Measurements from ENCODE around the gene TCIRG1. TPM values are rescaled to one million over a fixed set of nuclear protein-coding genes. Genes with fewer than 3 reads are reported as not detected.

Gene TCIRG1
- total and polyA plus RNA-seq, 2 of the 13 experiments (the other 11 are each of a cell fraction or from before 2014, with no cell fraction given) = 48.0 to 69.6 TPM

- TF ChIP-seq ZNF17 (CRISPR knock-in tag; IDR thresholded peaks at IDR 0.05) (no peak), CSRNP1 (CRISPR knock-in tag; IDR thresholded peaks at IDR 0.05) (no peak), ZNF281 (CRISPR knock-in tag; IDR thresholded peaks at IDR 0.05; ENCODE audit: borderline replicate concordance) (peak; percentile 49; the same call in 1 of the 2 replicates), HNRNPL (IDR thresholded peaks at IDR 0.05; ENCODE audit: low read depth, low read length) (peak; percentile 93), KLF16 (CRISPR knock-in tag; IDR thresholded peaks at IDR 0.05) (no peak), ADNP (CRISPR knock-in tag; IDR thresholded peaks at IDR 0.05) (no peak), KMT2A (CRISPR knock-in tag; IDR thresholded peaks at IDR 0.05) (peak; percentile 76), ZNF761 (CRISPR knock-in tag; conservative IDR thresholded peaks at IDR 0.05) (no peak; the same call in 1 of the 2 replicates), NCOA5 (CRISPR knock-in tag; IDR thresholded peaks at IDR 0.05) (no peak), SATB2 (CRISPR knock-in tag; IDR thresholded peaks at IDR 0.05) (0 out of 2 replicates have a peak, but pooled peaks have one; percentile 69), ESRRA (CRISPR knock-in tag; IDR thresholded peaks at IDR 0.05; ENCODE audit: low read depth) (peak; percentile 35; the same call in 1 of the 2 replicates), ZNF747 (CRISPR knock-in tag; IDR thresholded peaks at IDR 0.05; ENCODE audit: borderline replicate concordance) (0 out of 2 replicates have a peak, but pooled peaks have one; percentile 55), ZNF20 (CRISPR knock-in tag; IDR thresholded peaks at IDR 0.05) (no peak), POLR2A (IDR thresholded peaks at IDR 0.05; ENCODE audit: insufficient read depth in 1 of 2, low read depth in 2 of 2, low read length in 2 of 2) (peak in 1 of 2 experiments; percentile 62; a peak in 2 of 4 replicates), RELA (CRISPR knock-in tag; IDR thresholded peaks at IDR 0.05) (no peak), ZNF205 (CRISPR knock-in tag; IDR thresholded peaks at IDR 0.05) (0 out of 2 replicates have a peak, but pooled peaks have one; percentile 18), BRD4 (CRISPR knock-in tag; IDR thresholded peaks at IDR 0.05) (no peak; the same call in none of the 2 replicates), ZNF207 (IDR thresholded peaks at IDR 0.05; ENCODE audit: borderline replicate concordance) (no peak), GATAD1 (CRISPR knock-in tag; IDR thresholded peaks at IDR 0.05) (no peak), HMGXB3 (CRISPR knock-in tag; IDR thresholded peaks at IDR 0.05; ENCODE audit: borderline replicate concordance) (no peak)
Observed at GRCh38 chr11:68010090-68011041, 28.5 kb upstream of the TCIRG1 start, which contains the start of gene ALDH3B1 (continued).

Data from HepG2 (cell line).